B cell (primary cell): Measurements from ENCODE around the gene KCNH5. TPM values are rescaled to one million over a fixed set of nuclear protein-coding genes. Genes with fewer than 3 reads are reported as not detected.

ENCODE experiments used
- ATAC-seq: fragments of 200-7000 bp; cut with Tn5 transposase; one replicate; pipeline ENCODE4 v1.10.0; 2021; ENCODE audit warnings: low read depth, mild to moderate bottlenecking, moderate number of reproducible peaks, moderate library complexity
- CTCF ChIA-PET: fragments of 350-600 bp; sonication (Branson Sonifier 250); formaldehyde crosslinking; loops from one replicate; lab custom pipeline; 2021; ENCODE audit warnings: antibody characterized with exemption, inconsistent platforms; lab: Charles Lee
- POLR2A ChIA-PET: fragments of 350-600 bp; sonication (Branson Sonifier 250); formaldehyde crosslinking; loops from one replicate; lab custom pipeline; 2021; ENCODE audit warnings: antibody characterized with exemption; lab: Charles Lee
- DNase-seq: peaks from one replicate; pipeline ENCODE4 v3.0.0; 2013
- H2AFZ ChIP-seq: 2 replicates; pipeline ENCODE4 v1.6.1; 2012; ENCODE audit warnings: mild to moderate bottlenecking, low read depth, low read length; ENCODE audit not compliant: insufficient read depth, poor library complexity, severe bottlenecking
- H3K27ac ChIP-seq, 2 donors: 1 replicate in 1 of 2; 2 replicates in 1 of 2; pipeline ENCODE4 v1.5.1; 2012 to 2013; ENCODE audit warnings: low read length in 2 of 2, mild to moderate bottlenecking in 2 of 2, moderate library complexity in 1 of 2
- H3K27me3 ChIP-seq, 4 experiments: fragments of 200-600 bp in 1 of 4; sonication (generic) in 1 of 4; replicated peaks in 1 of 4; 1 replicate in 2 of 4; 2 replicates in 2 of 4; pipeline versions ENCODE4 v1.6.1 to v1.7.0; 2013 to 2016; ENCODE audit warnings: low read length in 3 of 4, mild to moderate bottlenecking in 2 of 4, mixed read lengths in 1 of 4, moderate library complexity in 1 of 4; ENCODE audit not compliant: insufficient read depth in 4 of 4, control insufficient read depth in 3 of 4; ENCODE audit errors: control extremely low read depth in 1 of 4
- H3K36me3 ChIP-seq, 2 experiments: replicated peaks in 1 of 2; 1 replicate in 1 of 2; 2 replicates in 1 of 2; pipeline versions ENCODE4 v1.6.1 to v1.7.1; 2013; ENCODE audit warnings: low read length in 1 of 2; ENCODE audit not compliant: insufficient read depth in 2 of 2, control insufficient read depth in 1 of 2; ENCODE audit errors: control extremely low read depth in 1 of 2, extremely low read depth in 1 of 2
- H3K4me1 ChIP-seq, 2 donors: fragments of 200-600 bp in 1 of 2; sonication (generic) in 1 of 2; 1 replicate in 1 of 2; 2 replicates in 1 of 2; pipeline versions ENCODE4 v1.5.1 to v1.6.1; 2013 to 2017; ENCODE audit warnings: low read length in 2 of 2; ENCODE audit not compliant: control insufficient read depth in 2 of 2, insufficient read depth in 2 of 2
- H3K4me2 ChIP-seq: replicated peaks from 2 replicates; pipeline ENCODE3; 2012; ENCODE audit warnings: mild to moderate bottlenecking, low read depth, low read length; ENCODE audit not compliant: poor library complexity, severe bottlenecking
- H3K4me3 ChIP-seq, 5 experiments: fragments of 200-600 bp in 1 of 5; sonication (generic) in 1 of 5; 1 replicate in 3 of 5; 2 replicates in 2 of 5; pipeline versions ENCODE4 v1.5.1 to v1.7.0; 2011 to 2016; ENCODE audit warnings: low read length in 4 of 5, mild to moderate bottlenecking in 4 of 5, low read depth in 2 of 5, control low read depth in 1 of 5, moderate library complexity in 1 of 5; ENCODE audit not compliant: insufficient read depth in 1 of 5; ENCODE audit errors: control extremely low read depth in 1 of 5, extremely low read depth in 1 of 5
- H3K79me2 ChIP-seq: fragments of 200-600 bp; sonication (generic); one replicate; pipeline ENCODE4 v1.6.0; 2016; ENCODE audit warnings: low read length; ENCODE audit not compliant: control insufficient read depth, insufficient read depth
- H3K9ac ChIP-seq: fragments of 200-600 bp; sonication (generic); 2 replicates; pipeline ENCODE4 v1.6.1; 2017; ENCODE audit warnings: mild to moderate bottlenecking, low read length, moderate library complexity
- H3K9me3 ChIP-seq, 3 donors: one replicate each; pipeline versions ENCODE4 v1.6.1 to v1.7.1; 2013; ENCODE audit warnings: low read length in 2 of 3; ENCODE audit not compliant: control insufficient read depth in 2 of 3, insufficient read depth in 1 of 3; ENCODE audit errors: control extremely low read depth in 1 of 3
- H4K20me1 ChIP-seq: 2 replicates; pipeline ENCODE4 v1.6.0; 2012; ENCODE audit warnings: mild to moderate bottlenecking, low read length; ENCODE audit not compliant: insufficient read depth, control insufficient read depth, poor library complexity, severe bottlenecking
- H3K27ac Mint-ChIP-seq: one replicate; pipeline ENCODE4 v1.8.0; 2021; ENCODE audit warnings: mixed read lengths
- H3K27me3 Mint-ChIP-seq: one replicate; pipeline ENCODE4 v1.8.0; 2021; ENCODE audit warnings: mixed read lengths
- H3K4me1 Mint-ChIP-seq: one replicate; pipeline ENCODE4 v1.8.0; 2021; ENCODE audit warnings: mixed read lengths
- H3K4me3 Mint-ChIP-seq: one replicate; pipeline ENCODE4 v1.8.0; 2021; ENCODE audit warnings: mixed read lengths
- H3K9me3 Mint-ChIP-seq: one replicate; pipeline ENCODE4 v1.8.0; 2022; ENCODE audit warnings: mixed read lengths; ENCODE audit not compliant: insufficient read depth
- EZH2 ChIP-seq: IDR thresholded peaks from 2 replicates; pipeline ENCODE4 v1.6.1; 2012; ENCODE audit warnings: borderline replicate concordance, low read depth, mild to moderate bottlenecking, moderate library complexity, low read length; ENCODE audit not compliant: insufficient read depth, poor library complexity, severe bottlenecking
- WGBS: methylation state at CpG from one replicate; pipeline ENCODE4 v1.1.5; 2013; ENCODE audit warnings: missing lambda C conversion rate; ENCODE audit not compliant: insufficient coverage; 5-methylcytosine and 5-hydroxymethylcytosine counted together
- intact Hi-C: fragments of 100-400 bp; cut with micrococcal nuclease; formaldehyde crosslinking; loops from one replicate; pipeline ENCODE4 v1.10.0; 2022
- polyA plus RNA-seq: library from polyadenylated mRNA; depleted of rRNA; stranded (reverse); fragments of >200 nt; gene quantifications from 2 replicates; pipeline ENCODE4 v1.2.3, GENCODE V29; 2012
- total RNA-seq, 2 donors: library from RNA; stranded (reverse); fragments of 120-200 nt in 1 of 2; gene quantifications; 1 replicate in 1 of 2; 2 replicates in 1 of 2; pipeline versions ENCODE4 v1.2.3 to v1.2.4, GENCODE V29; 2013 to 2022
- TF ChIP-seq, protein P1 (sequence below): fragments of 200-600 bp; IDR thresholded peaks from one replicate; pipeline ENCODE4 v1.8.0; 2022; ENCODE audit warnings: antibody characterized with exemption, mild to moderate bottlenecking

Gene KCNH5
- total and polyA plus RNA-seq, 2 donors (not counting 1 experiment from before 2014, with no cell fraction given) = not detected

GRCh38 chr14:62667421-62667914 lies 377.8 kb downstream of the KCNH5 start:
- CTCF ChIA-PET = no interaction called here
- WGBS = no CpG with 5 or more reads among the region's 4 CpGs
- H3K4me1 Mint-ChIP-seq = no peaks in the 10 kb centered on the region

GRCh38 chr14:62665286-62665685 lies 380.0 kb downstream of the KCNH5 start:
- WGBS = 31% methylated on average over 3 of the region's 3 CpGs
- POLR2A ChIA-PET = no interaction called here
- H3K4me1 ChIP-seq = no peaks in the 10 kb centered on the region

More at GRCh38 chr14:62667421-62667914, 377.8 kb downstream of the KCNH5 start:
- Histone ChIP-seq H3K27me3 (no peaks in the 10 kb centered on the region), H3K27ac (no peak overlapping the region), H3K4me1 (no peaks in the 10 kb centered on the region), H3K4me2 (no peak overlapping the region), H3K79me2 (no peaks in the 10 kb centered on the region), H3K9me3 (no peaks in the 10 kb centered on the region), H4K20me1 (no peaks in the 10 kb centered on the region), H2AFZ (no peak overlapping the region), H3K36me3 (no peaks in the 10 kb centered on the region), H3K9ac (no peak overlapping the region), H3K4me3 (no peak overlapping the region)
- TF ChIP-seq, protein P1, sequence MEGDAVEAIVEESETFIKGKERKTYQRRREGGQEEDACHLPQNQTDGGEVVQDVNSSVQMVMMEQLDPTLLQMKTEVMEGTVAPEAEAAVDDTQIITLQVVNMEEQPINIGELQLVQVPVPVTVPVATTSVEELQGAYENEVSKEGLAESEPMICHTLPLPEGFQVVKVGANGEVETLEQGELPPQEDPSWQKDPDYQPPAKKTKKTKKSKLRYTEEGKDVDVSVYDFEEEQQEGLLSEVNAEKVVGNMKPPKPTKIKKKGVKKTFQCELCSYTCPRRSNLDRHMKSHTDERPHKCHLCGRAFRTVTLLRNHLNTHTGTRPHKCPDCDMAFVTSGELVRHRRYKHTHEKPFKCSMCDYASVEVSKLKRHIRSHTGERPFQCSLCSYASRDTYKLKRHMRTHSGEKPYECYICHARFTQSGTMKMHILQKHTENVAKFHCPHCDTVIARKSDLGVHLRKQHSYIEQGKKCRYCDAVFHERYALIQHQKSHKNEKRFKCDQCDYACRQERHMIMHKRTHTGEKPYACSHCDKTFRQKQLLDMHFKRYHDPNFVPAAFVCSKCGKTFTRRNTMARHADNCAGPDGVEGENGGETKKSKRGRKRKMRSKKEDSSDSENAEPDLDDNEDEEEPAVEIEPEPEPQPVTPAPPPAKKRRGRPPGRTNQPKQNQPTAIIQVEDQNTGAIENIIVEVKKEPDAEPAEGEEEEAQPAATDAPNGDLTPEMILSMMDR = no peak
- TF ChIP-seq EZH2 = no peak
- POLR2A ChIA-PET = no interaction called here
- Mint-ChIP-seq H3K27me3 (no peaks in the 10 kb centered on the region), H3K4me3 (no peak overlapping the region), H3K9me3 (no peaks in the 10 kb centered on the region), H3K27ac (no peak overlapping the region)
- ATAC-seq (no peak), DNase-seq (no peak)
- intact Hi-C loops = no loop called here

More at GRCh38 chr14:62665286-62665685, 380.0 kb downstream of the KCNH5 start:
- no peak overlapping the region for H3K27ac ChIP-seq
- H2AFZ ChIP-seq = no peak overlapping the region
- Mint-ChIP-seq H3K4me1 (no peaks in the 10 kb centered on the region), H3K27me3 (no peaks in the 10 kb centered on the region), H3K27ac (no peak overlapping the region), H3K9me3 (peaks cover 8% of the 10 kb centered on the region), H3K4me3 (no peak overlapping the region)
- TF ChIP-seq EZH2 = no peak
- TF ChIP-seq, protein P1 = no peak
- ATAC-seq = no peak
- CTCF ChIA-PET = no interaction called here
- no peak overlapping the region for H3K4me2 ChIP-seq
- no peak overlapping the region for H3K4me3 ChIP-seq
- H4K20me1 ChIP-seq = no peaks in the 10 kb centered on the region
- H3K9ac ChIP-seq = no peak overlapping the region
- H3K27me3 ChIP-seq = no peaks in the 10 kb centered on the region
- no peak for DNase-seq
- intact Hi-C loops = no loop called here
- no peaks in the 10 kb centered on the region for H3K79me2 ChIP-seq
- no peaks in the 10 kb centered on the region for H3K36me3 ChIP-seq
- no peaks in the 10 kb centered on the region for H3K9me3 ChIP-seq
